Activated naive CD8-positive, alpha-beta T cell treated with anti-CD3 and anti-CD28 coated beads for 36 hours (primary cell): Measurements from ENCODE around the gene CYP39A1. TPM values are rescaled to one million over a fixed set of nuclear protein-coding genes. Genes with fewer than 3 reads are reported as not detected.

Experiments used
- total RNA-seq, 2 experiments: library from RNA; stranded (reverse); gene quantifications; one replicate each; pipeline ENCODE4 v1.2.3, GENCODE V29; 2021

The CYP39A1 gene
- total RNA-seq, 2 experiments from 2014 or later = not detected

Other genes with a start within 250 kb of the CYP39A1 start
- not detected for gene RCAN2, start 161.4 kb downstream of the CYP39A1 start, total RNA-seq
- gene SLC25A27, start 157 bp upstream of the CYP39A1 start, total RNA-seq = 1 to 10 TPM; 1.5 to 2.1 TPM
- gene TDRD6, start 35.1 kb upstream of the CYP39A1 start, total RNA-seq = not detected
- gene PLA2G7, start 82.6 kb upstream of the CYP39A1 start, total RNA-seq = not detected
- gene ANKRD66, start 94.1 kb upstream of the CYP39A1 start, total RNA-seq = not detected
- gene MEP1A, start 140.6 kb upstream of the CYP39A1 start, total RNA-seq = not detected